ENCODE results near the gene PRKCH. TPM values are rescaled to one million over a fixed set of nuclear protein-coding genes. Genes with fewer than 3 reads are reported as not detected.

PRKCH gene
- total RNA-seq, 1 experiment from 2014 or later, result 170 TPM

- no peaks in the 10 kb centered on the region for H3K9me3 ChIP-seq (ENCODE audit: low read length)
- H3K4me1 ChIP-seq (ENCODE audit: insufficient read depth, low read length), result peaks cover 35% of the 10 kb centered on the region
- no peak overlapping the region for H3K4me2 ChIP-seq (ENCODE audit: low read length)
- no peaks in the 10 kb centered on the region for H3K36me3 ChIP-seq (ENCODE audit: low read depth, low read length)
- H3K9me2 ChIP-seq (replicated peaks; ENCODE audit: low read length), result no peaks in the 10 kb centered on the region
- H2AFZ ChIP-seq (ENCODE audit: low read length), result no peak overlapping the region
- no peaks in the 10 kb centered on the region for H4K20me1 ChIP-seq (ENCODE audit: low read length)
- H3K9ac ChIP-seq (ENCODE audit: low read length), result no peak overlapping the region
- ChIA-PET POLR2A (ENCODE audit: unreplicated experiment) (no interaction called here), CTCF (no interaction called here)
- H3F3A ChIP-seq (ENCODE audit: low read length, unreplicated experiment), result no peaks in the 10 kb centered on the region
- no peak overlapping the region for H3K4me3 ChIP-seq (ENCODE audit: low read length)
- no peak for DNase-seq
- no peaks in the 10 kb centered on the region for H3K27me3 ChIP-seq (ENCODE audit: low read length)
- H3K27ac ChIP-seq (ENCODE audit: low read length), result no peak overlapping the region
- intact Hi-C loops (cut with micrococcal nuclease), result no loop called here
- no peak for TF ChIP-seq EZH2phosphoT487 (IDR thresholded peaks at IDR 0.05; ENCODE audit: borderline replicate concordance, low read length)
- TF ChIP-seq CTCF (conservative IDR thresholded peaks at IDR 0.05; ENCODE audit: low read depth, low read length), result no peak
- TF ChIP-seq EZH2 (IDR thresholded peaks at IDR 0.05; ENCODE audit: low read length, unreplicated experiment), result no peak
- H3K79me2 ChIP-seq (ENCODE audit: low read length), result peaks cover 17% of the 10 kb centered on the region
- ATAC-seq, result no peak
- BruUV-seq (replicated peaks), result no TSS peak
These were observed 44.4 kb downstream of the PRKCH start for GRCh38 chr14:61365667-61366212.

DNA sequence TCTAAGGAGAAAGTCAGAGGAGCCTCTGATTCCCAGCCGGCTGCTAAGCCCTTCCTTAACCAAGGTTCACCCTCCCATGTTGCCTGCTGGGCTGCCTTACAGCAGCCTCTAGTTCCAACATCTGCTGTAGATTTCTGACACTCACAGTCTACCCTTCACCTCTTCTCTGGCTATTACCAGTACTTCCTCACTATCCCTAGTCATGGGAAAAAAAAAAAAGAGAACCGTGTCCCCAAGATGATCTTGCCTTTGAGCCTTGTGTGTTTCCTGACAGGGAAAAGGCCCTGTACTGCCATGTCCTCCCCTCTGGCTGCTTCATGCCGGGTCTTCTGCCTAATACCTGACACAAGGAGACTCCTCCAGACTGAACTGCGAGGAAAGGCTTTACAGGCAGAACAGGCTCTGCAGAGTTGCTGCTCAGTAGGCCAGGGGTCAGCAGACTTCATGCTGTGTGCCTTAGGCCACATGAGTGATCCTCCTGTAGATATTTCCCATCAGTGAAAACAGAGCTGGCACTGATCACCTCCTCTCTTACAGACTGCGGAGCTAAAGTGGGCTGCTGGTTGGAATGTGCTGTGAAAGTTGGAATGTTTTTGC, 46.8 kb downstream of the PRKCH start:
- Histone ChIP-seq H3K9me2 (replicated peaks; ENCODE audit: low read length) (no peaks in the 10 kb centered on the region), H3K79me2 (ENCODE audit: low read length) (peaks cover 17% of the 10 kb centered on the region), H3F3A (ENCODE audit: low read length, unreplicated experiment) (no peaks in the 10 kb centered on the region), H4K20me1 (ENCODE audit: low read length) (no peaks in the 10 kb centered on the region), H3K4me1 (ENCODE audit: insufficient read depth, low read length) (peaks cover 23% of the 10 kb centered on the region), H2AFZ (ENCODE audit: low read length) (no peak overlapping the region), H3K27me3 (ENCODE audit: low read length) (no peaks in the 10 kb centered on the region), H3K9me3 (ENCODE audit: low read length) (no peaks in the 10 kb centered on the region), H3K9ac (ENCODE audit: low read length) (no peak overlapping the region), H3K36me3 (ENCODE audit: low read depth, low read length) (no peaks in the 10 kb centered on the region), H3K27ac (ENCODE audit: low read length) (peak overlapping the region; percentile 35), H3K4me2 (ENCODE audit: low read length) (peak overlapping the region; percentile 49), H3K4me3 (ENCODE audit: low read length) (peak overlapping the region; percentile 8; the same call in 1 of the 2 replicates)
- ChIA-PET POLR2A (ENCODE audit: unreplicated experiment) (no interaction called here), CTCF (no interaction called here)
- BruUV-seq (replicated peaks), result no TSS peak
- TF ChIP-seq EZH2 (IDR thresholded peaks at IDR 0.05; ENCODE audit: low read length, unreplicated experiment), result no peak
- TF ChIP-seq EZH2phosphoT487 (IDR thresholded peaks at IDR 0.05; ENCODE audit: borderline replicate concordance, low read length), result no peak
- TF ChIP-seq CTCF (conservative IDR thresholded peaks at IDR 0.05; ENCODE audit: low read depth, low read length), result no peak
- intact Hi-C loops (cut with micrococcal nuclease), result no loop called here
- peak; percentile 93 for DNase-seq
- peak; percentile 93 for ATAC-seq

- peak overlapping the region; percentile 49 for H3K4me2 ChIP-seq (ENCODE audit: low read length)
- no peaks in the 10 kb centered on the region for H3F3A ChIP-seq (ENCODE audit: low read length, unreplicated experiment)
- peak overlapping the region; percentile 8; the same call in 1 of the 2 replicates for H3K4me3 ChIP-seq (ENCODE audit: low read length)
- CTCF ChIA-PET, result no interaction called here
- no peak overlapping the region for H2AFZ ChIP-seq (ENCODE audit: low read length)
- TF ChIP-seq CTCF (conservative IDR thresholded peaks at IDR 0.05; ENCODE audit: low read depth, low read length) (no peak), EZH2 (IDR thresholded peaks at IDR 0.05; ENCODE audit: low read length, unreplicated experiment) (no peak), EZH2phosphoT487 (IDR thresholded peaks at IDR 0.05; ENCODE audit: borderline replicate concordance, low read length) (no peak)
- intact Hi-C loops (cut with micrococcal nuclease), result no loop called here
- DNase-seq, result no peak
- peaks cover 17% of the 10 kb centered on the region for H3K79me2 ChIP-seq (ENCODE audit: low read length)
- no peaks in the 10 kb centered on the region for H3K27me3 ChIP-seq (ENCODE audit: low read length)
- peaks cover 23% of the 10 kb centered on the region for H3K4me1 ChIP-seq (ENCODE audit: insufficient read depth, low read length)
- BruUV-seq (replicated peaks), result no TSS peak
- H3K9me2 ChIP-seq (replicated peaks; ENCODE audit: low read length), result no peaks in the 10 kb centered on the region
- peak overlapping the region; percentile 35 for H3K27ac ChIP-seq (ENCODE audit: low read length)
- H4K20me1 ChIP-seq (ENCODE audit: low read length), result no peaks in the 10 kb centered on the region
- no peak overlapping the region for H3K9ac ChIP-seq (ENCODE audit: low read length)
- no peaks in the 10 kb centered on the region for H3K36me3 ChIP-seq (ENCODE audit: low read depth, low read length)
- POLR2A ChIA-PET (ENCODE audit: unreplicated experiment), result no interaction called here
- H3K9me3 ChIP-seq (ENCODE audit: low read length), result no peaks in the 10 kb centered on the region
- ATAC-seq, result peak; percentile 21; the same call in 1 of the 2 replicates
These were observed 47.5 kb downstream of the PRKCH start for GRCh38 chr14:61368781-61369453.
